BJ (cell line): ENCODE results near the gene XPO1. TPM values are rescaled to one million over a fixed set of nuclear protein-coding genes. Genes with fewer than 3 reads are reported as not detected.
"Not testable (repeated sequence)": the region's sequence is repeated elsewhere in the genome, so short reads cannot be mapped to it uniquely, and the experiment has no call there.

ENCODE experiments used
- CTCF ChIA-PET: fragments of 350-600 bp; formaldehyde crosslinking; extraction: SDS; loops from one replicate; lab custom pipeline; 2021; ENCODE audit warnings: antibody characterized with exemption, inconsistent platforms; lab: Yijun Ruan, JAX
- POLR2A ChIA-PET: fragments of 300-600 bp; sonication (Branson Sonifier 250); formaldehyde crosslinking; extraction: SDS; loops from one replicate; lab custom pipeline; 2021; ENCODE audit warnings: antibody characterized with exemption; lab: Charles Lee
- DNase-seq: peaks from one replicate; pipeline ENCODE4 v3.0.0-alpha.2; 2011; ENCODE audit warnings: low read depth
- H3K27me3 ChIP-seq: 2 replicates; pipeline ENCODE4 v1.6.0; 2011; ENCODE audit warnings: low read length; ENCODE audit not compliant: control insufficient read depth, insufficient read depth
- H3K36me3 ChIP-seq: 2 replicates; pipeline ENCODE4 v1.5.1; 2011; ENCODE audit warnings: low read length; ENCODE audit not compliant: control insufficient read depth, insufficient read depth
- H3K4me3 ChIP-seq: 2 replicates; pipeline ENCODE4 v1.5.1; 2011; ENCODE audit warnings: low read depth, mild to moderate bottlenecking, control low read depth, low read length
- polyA plus RNA-seq: library from polyadenylated mRNA; depleted of rRNA; stranded (reverse); fragments of >200 nt; gene quantifications from 2 replicates; pipeline ENCODE4 v1.2.3, GENCODE V29; 2011
- TF ChIP-seq, protein P1 (sequence below): IDR thresholded peaks from 2 replicates; pipeline ENCODE4 v1.5.1; 2011; ENCODE audit warnings: low read depth, mild to moderate bottlenecking, control low read depth, inconsistent platforms, low read length, moderate library complexity; ENCODE audit not compliant: insufficient read depth

The XPO1 gene
- polyA plus RNA-seq, 1 experiment = 39.1 TPM

DNA sequence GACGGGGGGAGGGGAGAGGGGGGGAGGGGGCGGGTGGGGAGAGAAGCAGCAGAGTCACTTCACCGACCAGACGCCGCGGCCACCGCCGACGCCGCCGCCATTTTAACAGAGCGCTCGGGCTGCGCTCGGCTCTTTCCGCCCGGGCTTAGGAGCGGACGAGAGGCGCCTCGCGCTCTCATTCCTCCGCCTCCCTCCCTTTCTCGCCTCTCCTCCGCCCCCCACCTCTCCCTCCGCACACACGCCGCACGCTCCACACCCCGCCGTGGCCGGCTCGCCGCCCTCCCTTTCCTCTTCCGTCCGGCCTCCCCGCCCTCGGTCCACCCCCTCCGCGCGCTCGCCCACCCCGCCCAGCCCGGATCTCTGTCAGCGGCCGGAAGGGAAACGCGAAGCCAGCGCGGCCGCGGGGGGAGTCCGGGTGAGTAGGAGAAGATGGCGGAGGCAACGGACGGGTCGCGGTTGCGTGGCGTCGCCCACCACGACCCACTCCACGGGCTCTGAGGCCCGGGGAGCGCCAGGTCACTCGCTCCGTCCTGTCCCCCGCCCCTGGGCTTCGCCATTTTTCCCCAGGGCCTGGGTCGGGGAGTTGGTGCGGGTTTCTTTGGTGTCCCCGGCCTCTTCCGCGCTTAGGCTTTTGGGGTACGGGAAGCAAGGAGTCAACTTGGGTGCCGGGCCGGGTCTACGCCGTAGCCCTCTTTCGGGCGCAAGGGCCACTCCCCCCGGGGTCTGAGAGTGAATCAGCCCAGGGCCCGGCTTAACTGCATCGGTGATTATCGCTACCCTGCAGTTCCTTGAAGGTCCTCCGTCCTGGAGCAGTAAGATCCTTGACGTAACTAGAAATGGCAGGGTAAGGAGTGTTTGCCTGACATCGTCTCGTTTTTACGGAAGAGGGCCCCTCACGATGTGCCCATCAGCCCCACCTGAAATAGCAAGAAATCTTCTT is 66.9 kb downstream of the XPO1 start, which contains the start of gene USP34:
Gene USP34, minus strand, starts transcription at position 123 of the 940 bp plus-strand sequence. CDS start 395 bp downstream, outside the sequence.
- ChIA-PET CTCF (interaction anchor here (0.5 to 1.0 kb wide), 2 partner anchors 17 to 83 kb away, joined by 3 to 4 read pairs; no protein-coding TSS in a partner anchor), POLR2A (no interaction called here)
- H3K36me3 ChIP-seq = no peaks in the 10 kb centered on the region; the same call in 1 of the 2 replicates
- peak within 1 kb of the TSS; percentile 96 for H3K4me3 ChIP-seq
- TF ChIP-seq, protein P1, sequence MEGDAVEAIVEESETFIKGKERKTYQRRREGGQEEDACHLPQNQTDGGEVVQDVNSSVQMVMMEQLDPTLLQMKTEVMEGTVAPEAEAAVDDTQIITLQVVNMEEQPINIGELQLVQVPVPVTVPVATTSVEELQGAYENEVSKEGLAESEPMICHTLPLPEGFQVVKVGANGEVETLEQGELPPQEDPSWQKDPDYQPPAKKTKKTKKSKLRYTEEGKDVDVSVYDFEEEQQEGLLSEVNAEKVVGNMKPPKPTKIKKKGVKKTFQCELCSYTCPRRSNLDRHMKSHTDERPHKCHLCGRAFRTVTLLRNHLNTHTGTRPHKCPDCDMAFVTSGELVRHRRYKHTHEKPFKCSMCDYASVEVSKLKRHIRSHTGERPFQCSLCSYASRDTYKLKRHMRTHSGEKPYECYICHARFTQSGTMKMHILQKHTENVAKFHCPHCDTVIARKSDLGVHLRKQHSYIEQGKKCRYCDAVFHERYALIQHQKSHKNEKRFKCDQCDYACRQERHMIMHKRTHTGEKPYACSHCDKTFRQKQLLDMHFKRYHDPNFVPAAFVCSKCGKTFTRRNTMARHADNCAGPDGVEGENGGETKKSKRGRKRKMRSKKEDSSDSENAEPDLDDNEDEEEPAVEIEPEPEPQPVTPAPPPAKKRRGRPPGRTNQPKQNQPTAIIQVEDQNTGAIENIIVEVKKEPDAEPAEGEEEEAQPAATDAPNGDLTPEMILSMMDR = no peak
- peak; percentile 71 for DNase-seq
- no peaks in the 10 kb centered on the region for H3K27me3 ChIP-seq

DNA sequence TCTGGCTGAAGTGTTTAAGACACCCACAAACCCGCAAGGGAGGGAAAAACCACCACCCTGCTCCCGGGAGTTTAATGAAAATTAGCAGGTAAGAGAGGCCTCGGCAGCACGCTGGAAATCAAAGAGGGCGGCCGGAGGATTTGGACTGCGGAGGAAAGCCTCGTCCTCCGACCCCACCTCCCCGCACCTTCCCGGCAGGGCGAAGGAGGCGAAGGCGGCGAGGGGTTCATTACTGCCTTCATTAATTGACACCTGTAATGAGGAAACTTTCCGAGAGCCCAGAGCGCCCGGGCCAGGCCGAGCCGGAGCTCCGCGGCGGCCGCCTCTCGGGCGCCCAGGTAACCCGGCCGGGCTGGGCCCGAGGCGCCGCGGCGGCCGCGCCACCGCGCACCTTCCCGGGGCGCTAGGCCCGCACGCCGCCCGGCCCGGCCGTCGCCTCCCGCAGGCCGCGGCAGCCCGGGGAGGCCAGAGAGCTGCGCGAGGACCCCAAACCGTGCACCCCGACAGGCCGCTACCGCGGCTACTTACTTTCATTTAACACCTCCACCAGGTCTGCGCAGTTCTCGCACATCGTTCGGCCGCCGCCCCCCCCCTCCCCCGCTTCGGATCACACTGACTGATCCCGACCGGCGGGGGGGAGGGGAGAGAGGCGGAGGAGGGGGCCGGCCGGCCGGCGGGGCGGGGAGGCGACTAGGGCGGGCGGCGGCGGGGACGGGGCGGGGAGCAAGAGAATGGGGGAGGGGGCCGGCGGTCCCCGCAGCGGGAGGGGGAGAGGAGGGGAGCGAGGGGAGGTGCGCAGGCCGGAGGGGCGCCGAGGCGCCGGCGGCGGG is 67.8 kb downstream of the XPO1 start:
- H3K27me3 ChIP-seq = no peaks in the 10 kb centered on the region
- H3K4me3 ChIP-seq = peak overlapping the region; percentile 96
- TF ChIP-seq, protein P1 = no peak
- no peak for DNase-seq
- CTCF ChIA-PET = interaction anchor here (1.2 kb wide), 1 partner anchor 207 kb away, joined by 3 read pairs; no protein-coding TSS in a partner anchor
- POLR2A ChIA-PET = no interaction called here
- H3K36me3 ChIP-seq = no peaks in the 10 kb centered on the region

DNA sequence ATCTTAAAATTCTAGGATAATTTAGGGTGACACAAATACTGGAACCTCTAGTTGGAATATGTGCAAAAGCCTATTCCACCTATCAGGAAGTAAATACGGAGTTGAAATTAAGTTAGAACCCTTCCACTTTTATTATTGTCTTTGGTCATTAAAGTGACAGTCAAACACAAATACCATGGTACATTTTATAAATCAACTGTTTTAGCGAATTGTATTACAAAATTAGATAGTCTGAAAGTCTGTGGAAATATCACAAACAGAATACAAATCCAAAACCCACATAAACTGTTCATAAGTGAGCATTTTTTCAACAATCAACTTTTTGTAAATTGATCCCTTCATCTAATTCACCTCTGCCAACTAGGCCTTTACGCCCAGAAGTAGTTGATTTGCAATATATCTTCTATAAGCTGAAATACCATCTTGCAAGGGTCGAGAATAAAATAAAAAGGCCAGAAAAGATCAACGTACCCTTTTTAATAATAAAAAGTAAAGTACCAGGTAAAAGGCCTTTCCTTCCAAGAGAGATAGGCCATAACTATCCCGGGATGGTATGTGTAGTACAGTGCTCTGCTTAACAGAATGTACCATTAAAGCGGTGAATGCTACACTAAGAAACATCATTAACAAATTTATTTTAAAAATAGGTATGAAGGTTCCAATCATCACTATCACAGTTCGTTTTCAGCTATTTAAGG is 68.6 kb downstream of the XPO1 start:
- Histone ChIP-seq H3K27me3 (no peaks in the 10 kb centered on the region), H3K36me3 (no peaks in the 10 kb centered on the region), H3K4me3 (peak overlapping the region; percentile 96)
- no peak for DNase-seq
- TF ChIP-seq, protein P1 = no peak
- ChIA-PET CTCF (interaction anchor here (1.2 kb wide), 1 partner anchor 207 kb away, joined by 3 read pairs; no protein-coding TSS in a partner anchor), POLR2A (no interaction called here)

DNA sequence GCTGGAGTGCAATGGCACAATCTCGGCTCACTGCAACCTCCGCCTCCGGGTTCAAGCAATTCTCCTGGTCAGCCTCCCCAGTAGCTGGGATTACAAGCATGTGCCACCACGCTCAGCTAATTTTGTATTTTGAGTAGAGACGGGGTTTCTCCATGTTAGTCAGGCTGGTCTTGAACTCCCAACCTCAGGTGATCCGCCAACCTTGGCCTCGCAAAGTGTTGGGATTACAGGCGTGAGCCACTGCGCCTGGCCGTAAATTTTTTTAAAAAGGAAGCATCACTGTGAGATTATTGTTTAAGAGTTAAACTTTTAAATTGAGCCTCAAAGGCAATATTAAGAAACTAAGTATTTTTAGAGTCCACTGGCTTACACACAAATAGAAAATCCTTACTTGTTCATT is 69.9 kb downstream of the XPO1 start:
- H3K36me3 ChIP-seq, H3K4me3 ChIP-seq, H3K27me3 ChIP-seq, DNase-seq, POLR2A ChIA-PET: not testable (repeated sequence)
- CTCF ChIA-PET = interaction anchor here (0.6 to 1.1 kb wide), 2 partner anchors 8 to 126 kb away, joined by 3 read pairs; no protein-coding TSS in a partner anchor

DNA sequence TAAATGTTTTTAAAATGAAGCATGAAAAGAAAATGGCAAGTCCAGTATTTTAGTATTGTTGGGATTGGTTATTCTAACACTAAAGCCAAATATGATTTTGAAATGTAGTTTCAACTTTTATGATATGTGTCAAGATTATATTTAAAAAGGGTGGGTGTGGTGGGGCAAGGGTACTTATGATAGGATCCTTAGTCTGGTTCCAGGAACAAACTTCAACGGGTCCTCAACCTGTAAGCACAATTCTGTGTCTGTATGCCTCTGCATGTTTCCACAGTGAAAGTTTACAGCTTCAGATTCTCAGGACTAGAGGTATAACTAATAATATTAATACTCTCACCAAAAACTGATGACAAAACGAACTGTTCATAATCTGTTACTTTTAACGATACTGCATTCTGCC is 73.1 kb downstream of the XPO1 start:
- H3K4me3 ChIP-seq = no peak overlapping the region
- H3K27me3 ChIP-seq = no peaks in the 10 kb centered on the region
- TF ChIP-seq, protein P1 = no peak
- POLR2A ChIA-PET = no interaction called here
- H3K36me3 ChIP-seq = no peaks in the 10 kb centered on the region
- CTCF ChIA-PET = no interaction called here
- no peak for DNase-seq
